HG02840 (cell line): ENCODE results near the gene ERICH2.

Experiments used
- ATAC-seq: cut with Tn5 transposase; IDR thresholded peaks from one replicate; pipeline ENCODE4 v1.9.1; 2021; ENCODE audit warnings: mild to moderate bottlenecking, moderate library complexity, moderate number of reproducible peaks; ENCODE audit not compliant: unreplicated experiment, low FRiP score

Gene ERICH2

DNA sequence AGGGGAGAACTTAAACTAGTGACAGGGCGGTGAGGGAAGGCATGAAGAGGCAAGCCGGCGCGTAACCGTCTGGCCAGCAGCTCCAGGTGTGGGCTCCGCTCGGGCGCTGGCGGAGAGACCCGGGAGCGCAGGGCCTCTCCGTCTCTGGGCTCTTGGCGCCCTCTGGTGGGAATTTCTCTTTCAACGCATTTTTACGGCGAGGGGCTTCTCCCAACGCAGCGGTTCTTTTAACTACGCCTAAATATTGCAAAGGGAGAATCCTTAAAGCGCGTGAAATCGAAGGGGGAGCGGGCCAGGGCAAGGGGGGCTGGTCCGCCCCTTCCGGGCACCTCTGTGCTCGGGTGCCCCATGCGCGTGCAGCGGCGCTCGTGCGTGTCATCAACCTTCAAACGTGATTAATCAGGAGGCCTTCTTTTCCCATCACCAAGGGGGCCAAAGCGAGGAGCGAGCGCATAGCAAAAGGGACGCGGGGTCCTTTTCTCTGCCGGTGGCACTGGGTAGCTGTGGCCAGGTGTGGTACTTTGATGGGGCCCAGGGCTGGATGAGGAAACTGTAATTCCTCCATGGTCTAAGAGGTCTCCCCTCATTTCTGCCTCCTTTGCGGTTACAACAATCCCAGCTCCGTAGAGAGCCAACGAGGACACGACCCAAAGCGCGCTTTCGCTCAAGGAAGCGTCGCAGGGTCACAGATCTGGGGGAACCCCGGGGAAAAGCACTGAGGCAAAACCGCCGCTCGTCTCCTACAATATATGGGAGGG lies 45.7 kb downstream of the ERICH2 start:
- ATAC-seq, result no peak

DNA sequence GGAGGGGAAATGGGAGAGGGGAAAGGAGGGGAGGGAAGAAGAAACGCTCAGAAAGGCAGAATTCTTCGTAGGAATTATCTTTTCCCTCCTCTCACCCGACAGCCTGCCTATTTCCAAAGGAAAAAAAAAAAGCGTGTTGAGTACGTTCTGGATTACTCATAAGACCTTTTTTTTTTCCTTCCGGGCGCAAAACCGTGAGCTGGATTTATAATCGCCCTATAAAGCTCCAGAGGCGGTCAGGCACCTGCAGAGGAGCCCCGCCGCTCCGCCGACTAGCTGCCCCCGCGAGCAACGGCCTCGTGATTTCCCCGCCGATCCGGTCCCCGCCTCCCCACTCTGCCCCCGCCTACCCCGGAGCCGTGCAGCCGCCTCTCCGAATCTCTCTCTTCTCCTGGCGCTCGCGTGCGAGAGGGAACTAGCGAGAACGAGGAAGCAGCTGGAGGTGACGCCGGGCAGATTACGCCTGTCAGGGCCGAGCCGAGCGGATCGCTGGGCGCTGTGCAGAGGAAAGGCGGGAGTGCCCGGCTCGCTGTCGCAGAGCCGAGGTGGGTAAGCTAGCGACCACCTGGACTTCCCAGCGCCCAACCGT lies 46.4 kb downstream of the ERICH2 start, which contains the start of gene GAD1:
Gene GAD1 (plus strand): TSS at position 384 of the 589 bp plus-strand sequence. CDS start 1,705 bp downstream, outside the sequence.
- ATAC-seq, result no peak

- no peak for ATAC-seq
Observed at GRCh38 chr2:170817093-170818035, 47.2 kb downstream of the ERICH2 start.

DNA sequence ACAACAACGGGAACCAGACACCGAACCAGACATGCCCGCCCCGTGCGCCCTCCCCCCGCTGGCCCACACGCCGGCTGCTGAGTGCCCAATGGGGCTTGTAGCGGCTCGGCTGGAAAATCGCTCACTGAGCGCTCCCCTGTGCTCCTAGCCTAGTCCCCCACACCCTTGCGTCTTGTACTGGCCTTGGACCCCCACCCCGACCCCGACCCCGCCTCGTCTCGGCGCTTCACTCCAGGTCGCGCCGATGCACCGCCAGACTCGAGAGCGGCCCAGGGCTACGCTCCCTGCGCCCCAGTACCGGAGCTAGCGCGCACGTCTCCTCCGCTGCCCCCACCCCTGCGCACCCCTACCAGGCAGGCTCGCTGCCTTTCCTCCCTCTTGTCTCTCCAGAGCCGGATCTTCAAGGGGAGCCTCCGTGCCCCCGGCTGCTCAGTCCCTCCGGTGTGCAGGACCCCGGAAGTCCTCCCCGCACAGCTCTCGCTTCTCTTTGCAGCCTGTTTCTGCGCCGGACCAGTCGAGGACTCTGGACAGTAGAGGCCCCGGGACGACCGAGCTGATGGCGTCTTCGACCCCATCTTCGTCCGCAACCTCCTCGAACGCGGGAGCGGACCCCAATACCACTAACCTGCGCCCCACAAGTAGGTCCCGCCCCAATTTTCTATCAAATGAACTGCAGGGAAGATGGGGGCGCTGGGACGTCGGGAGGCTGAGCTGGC lies 48.0 kb downstream of the ERICH2 start:
- ATAC-seq, result no peak

GRCh38 chr2:170818752-170819470 lies 48.7 kb downstream of the ERICH2 start:
- no peak for ATAC-seq

DNA sequence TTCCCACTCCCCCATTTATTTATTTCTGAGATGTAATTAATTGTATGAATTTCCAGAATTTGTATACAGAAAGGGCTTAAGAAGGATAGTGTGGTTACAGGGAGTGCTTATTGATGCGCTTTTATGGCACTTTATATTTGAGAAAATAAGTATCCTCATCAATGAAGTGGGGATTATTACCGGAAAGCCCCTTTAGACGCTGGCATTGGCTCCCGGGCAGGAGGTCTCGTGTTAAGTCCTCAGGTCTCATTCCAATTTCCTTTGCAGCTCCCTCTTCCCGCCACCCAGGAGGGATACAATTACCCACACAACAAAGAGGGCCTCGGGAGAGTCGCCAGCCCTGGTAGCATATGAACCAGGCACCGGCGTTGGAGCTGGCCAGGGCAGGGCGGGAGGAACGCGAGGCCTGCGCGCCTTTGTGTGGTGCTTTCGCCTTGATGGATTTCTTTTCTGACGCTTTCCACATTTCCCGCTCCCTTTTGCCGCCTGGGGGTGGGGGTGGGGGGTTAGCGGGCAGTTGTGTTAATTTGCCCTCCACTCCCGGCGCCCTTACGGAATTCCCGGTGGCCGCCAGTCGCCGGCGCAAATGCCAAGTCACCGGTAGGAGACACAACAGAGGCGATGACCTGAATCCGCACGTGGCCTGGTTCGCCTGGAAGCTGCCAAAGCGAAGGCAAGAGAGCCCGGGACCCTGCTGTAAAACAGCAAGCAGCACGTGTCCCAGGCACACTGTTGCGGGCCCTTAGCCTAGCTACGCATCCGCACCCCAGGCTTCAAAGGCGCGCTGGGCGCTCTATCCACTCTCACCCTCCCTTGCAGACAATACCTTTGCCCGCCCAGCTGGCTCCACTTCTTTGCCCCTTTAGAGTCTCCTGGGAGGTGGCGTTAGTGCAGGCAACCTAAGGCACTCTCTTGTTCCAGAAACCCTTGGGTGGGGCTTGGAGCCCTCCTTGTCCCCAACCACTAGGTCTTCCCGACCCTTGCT lies 49.8 kb downstream of the ERICH2 start:
- ATAC-seq, result no peak

GRCh38 chr2:170820757-170821530 lies 50.8 kb downstream of the ERICH2 start:
- ATAC-seq, result no peak

- no peak for ATAC-seq
Observed at GRCh38 chr2:170821531-170822289, 51.5 kb downstream of the ERICH2 start.

- no peak for ATAC-seq
Observed at GRCh38 chr2:170822290-170823087, 52.3 kb downstream of the ERICH2 start.

DNA sequence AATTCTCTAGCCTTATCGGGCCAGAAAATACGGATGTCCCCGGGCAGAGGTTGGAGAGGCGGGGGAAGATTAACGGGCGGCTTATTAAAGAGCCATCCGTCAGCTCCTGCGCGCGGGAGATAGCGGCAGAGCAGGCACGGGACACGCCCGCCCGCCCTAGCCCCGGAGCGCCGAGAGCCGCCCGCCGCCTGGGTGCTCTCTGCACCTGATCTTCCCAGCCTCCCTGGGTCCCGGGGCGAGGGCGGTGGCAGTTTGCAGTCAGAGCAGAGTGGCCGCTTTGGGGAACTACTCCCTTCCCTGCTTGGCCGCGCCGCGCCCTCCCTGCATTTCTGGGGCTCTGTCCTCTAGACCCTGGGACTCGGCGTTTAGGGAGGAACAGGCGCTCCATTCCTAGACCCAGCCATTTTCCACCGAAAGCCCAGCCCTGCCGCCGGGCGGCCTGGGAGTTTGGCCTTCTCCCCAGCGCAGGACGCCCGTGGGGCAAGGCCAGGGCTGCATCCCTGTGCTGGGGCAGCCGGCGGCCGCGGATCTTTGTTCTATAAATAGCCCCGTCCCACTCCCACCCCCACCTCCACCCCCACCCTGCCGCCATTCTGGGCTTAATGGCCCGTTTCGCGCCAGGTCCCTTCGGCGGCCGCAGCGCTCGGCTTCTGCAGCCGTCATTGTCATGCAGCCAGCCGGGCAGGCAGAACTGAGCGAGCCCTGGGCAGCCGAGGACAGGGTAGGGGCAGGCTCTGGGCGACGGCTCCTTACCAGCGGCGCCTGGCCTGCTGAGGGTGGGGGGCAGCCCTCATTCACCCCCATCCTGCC lies 53.1 kb downstream of the ERICH2 start:
- no peak for ATAC-seq

DNA sequence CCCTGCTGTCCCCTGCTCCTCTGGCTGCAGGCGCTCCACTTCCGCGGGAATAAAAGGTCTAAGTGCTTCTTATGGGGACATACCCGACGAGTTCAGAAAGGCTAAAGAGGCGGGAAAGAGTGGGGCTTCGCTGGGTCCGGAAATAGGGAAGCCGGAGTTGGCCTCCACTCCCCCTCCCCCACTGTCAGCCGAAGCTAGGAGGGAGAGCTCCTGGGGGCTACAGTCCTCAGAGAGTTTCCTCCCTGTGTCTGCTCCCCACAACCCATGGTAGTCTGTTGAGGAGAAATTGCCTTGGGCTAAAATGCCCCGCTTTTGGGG lies 53.7 kb downstream of the ERICH2 start:
- no peak for ATAC-seq

- ATAC-seq, result no peak
Observed at GRCh38 chr2:170824526-170825015, 54.4 kb downstream of the ERICH2 start.

GRCh38 chr2:170827841-170828532 lies 57.8 kb downstream of the ERICH2 start:
- ATAC-seq, result no peak

DNA sequence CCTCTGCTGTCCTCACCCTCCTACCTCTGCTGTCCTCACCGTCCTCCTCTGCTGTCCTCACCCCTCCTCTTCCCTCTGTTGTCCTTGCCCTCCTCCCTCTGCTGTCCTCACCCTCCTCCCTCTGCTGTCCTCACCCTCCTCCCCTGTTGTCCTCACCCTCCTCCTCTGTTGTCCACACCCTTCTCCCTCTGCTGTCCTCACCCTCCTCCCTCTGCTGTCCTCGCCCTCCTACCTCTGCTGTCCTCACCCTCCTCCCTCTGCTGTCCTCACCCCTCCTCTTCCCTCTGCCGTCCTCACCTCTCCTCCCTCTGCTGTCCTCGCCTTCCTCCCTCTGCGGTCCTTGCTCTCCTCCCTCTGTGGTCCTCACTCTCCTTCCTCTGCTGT lies 58.3 kb downstream of the ERICH2 start:
- no peak for ATAC-seq

- no peak for ATAC-seq
Observed at GRCh38 chr2:170829036-170829435, 58.9 kb downstream of the ERICH2 start.
